Ovary (tissue), 9 donors: Measurements from ENCODE around the gene MARCHF2. TPM values are rescaled to one million over a fixed set of nuclear protein-coding genes. Genes with fewer than 3 reads are reported as not detected.

Experiments used
- DNase-seq, 5 donors: peaks; one replicate each; pipeline ENCODE4 v3.0.0-alpha.2; 2019 to 2020
- H3K27ac ChIP-seq, 2 donors: fragments of 200-600 bp; one replicate each; pipeline versions ENCODE4 v1.5.1 to v1.8.0; 2019 to 2022
- H3K27me3 ChIP-seq: fragments of 200-600 bp; one replicate; pipeline ENCODE4 v1.8.0; 2022
- H3K36me3 ChIP-seq: fragments of 200-600 bp; sonication (generic); one replicate; pipeline ENCODE4 v1.5.1; 2019
- H3K4me1 ChIP-seq: one replicate; pipeline ENCODE4 v1.8.1; 2013; ENCODE audit warnings: mild to moderate bottlenecking, moderate library complexity; ENCODE audit not compliant: insufficient read depth
- H3K4me3 ChIP-seq: fragments of 200-600 bp; sonication (generic); one replicate; pipeline ENCODE4 v1.5.1; 2017
- H3K9me3 ChIP-seq, 2 donors: fragments of 200-600 bp in 1 of 2; sonication (generic) in 1 of 2; one replicate each; pipeline versions ENCODE4 v1.5.1 to v1.8.1; 2013 to 2019; ENCODE audit warnings: mild to moderate bottlenecking in 1 of 2, moderate library complexity in 1 of 2
- CTCF ChIP-seq, 3 donors: fragments of 450-650 bp in 2 of 3; fragments of 200-600 bp in 1 of 3; IDR thresholded peaks; one replicate each; pipeline versions ENCODE4 v1.5.1 to v1.8.0; 2016 to 2022; ENCODE audit warnings: antibody characterized with exemption in 3 of 3, mild to moderate bottlenecking in 1 of 3
- EP300 ChIP-seq: sonication (generic); formaldehyde crosslinking; IDR thresholded peaks from one replicate; pipeline ENCODE4 v1.6.1; 2017; ENCODE audit warnings: antibody characterized with exemption
- POLR2A ChIP-seq: fragments of 450-650 bp; IDR thresholded peaks from one replicate; pipeline ENCODE4 v1.6.1; 2017; ENCODE audit warnings: antibody characterized with exemption, mild to moderate bottlenecking, moderate library complexity
- WGBS, 3 donors: extraction: QIAGEN DNeasy Blood & Tissue Kit in 1 of 3; methylation state at CpG; one replicate each; pipeline versions ENCODE4 v1.1.5 to v1.1.7; 2013 to 2017; 5-methylcytosine and 5-hydroxymethylcytosine counted together
- intact Hi-C, 4 donors: fragments of 100-400 bp; cut with DNase I; formaldehyde crosslinking; loops; one replicate each; pipeline versions ENCODE4 v1.11.0 to v1.15.1; 2022 to 2023
- polyA plus RNA-seq, 2 donors: library from polyadenylated mRNA; stranded (reverse); fragments of 200-250 nt in 1 of 2; fragments of 350-450 nt in 1 of 2; fragmentation: Illumina TruSeq in 1 of 2; extraction: RNeasy Lipid Tissue Mini Kit (QIAGEN cat#74804) in 1 of 2; gene quantifications; one replicate each; pipeline ENCODE4 v1.2.3, GENCODE V29; 2013 to 2014
- total RNA-seq, 7 donors: library from RNA; depleted of rRNA in 2 of 7; stranded (reverse); fragments of >200 nt in 2 of 7; fragmentation: NEBNext Ultra II Directional in 3 of 7; extraction: Animal tissue kit (Norgen Biotek cat#: 25700) in 3 of 7; gene quantifications; one replicate each; pipeline versions ENCODE4 v1.1.0 to v1.2.4, GENCODE V29; 2016 to 2023
- donor health status: DM: no; HTN: no; CAD: no; lungs with moderate emphysema.
- donor health status: DM: no; HTN: no; CAD: no.
- donor health status: Bipolar disorder and iron deficiency.
- donor health status: DM: yes; HTN: yes; CAD: no.
- donor health status: DM: no; HTN: no; CAD: no.
- donor health status: DM: yes; HTN: yes; CAD: no.

The MARCHF2 gene
- total and polyA plus RNA-seq, 9 donors, result 13.8 to 62.7 (median 24.7) TPM

- 1 to 2% (median 1%) methylated on average over 34 to 45 of the region's 45 CpGs for WGBS, 3 donors
- peaks cover 11% of the 10 kb centered on the region for H3K4me1 ChIP-seq
- intact Hi-C loops, result loop anchor here in 1 of 4 donors (2.0 kb wide), 1 partner anchor 33 kb away; the partner anchor contains the start of gene MARCHF2
Observed at GRCh38 chr19:8445488-8446001, 32.4 kb downstream of the MARCHF2 start.

GRCh38 chr19:8446061-8446709, 33.1 kb downstream of the MARCHF2 start:
- H3K4me1 ChIP-seq, result peaks cover 12% of the 10 kb centered on the region
- H3K27me3 ChIP-seq, result no peaks in the 10 kb centered on the region
- H3K27ac ChIP-seq, result no peak overlapping the region
- peak overlapping the region; percentile 95 for H3K4me3 ChIP-seq
- no peak for DNase-seq
- 16 to 23% (median 20%) methylated on average over 16 of the region's 16 CpGs for WGBS, 3 donors
- TF ChIP-seq POLR2A (no peak), EP300 (no peak), CTCF (IDR thresholded peaks at IDR 0.05) (no peak)
- no peaks in the 10 kb centered on the region for H3K9me3 ChIP-seq
- intact Hi-C loops, result no loop called here
- H3K36me3 ChIP-seq, result no peaks in the 10 kb centered on the region

More at GRCh38 chr19:8445488-8446001, 32.4 kb downstream of the MARCHF2 start:
- H3K36me3 ChIP-seq, result no peaks in the 10 kb centered on the region
- peak; percentile 31 to 76 (median 68) for DNase-seq
- H3K27me3 ChIP-seq, result no peaks in the 10 kb centered on the region
- H3K9me3 ChIP-seq, result no peaks in the 10 kb centered on the region
- peak overlapping the region; percentile 95 for H3K4me3 ChIP-seq
- TF ChIP-seq EP300 (no peak), POLR2A (no peak), CTCF (IDR thresholded peaks at IDR 0.05) (no peak)
- H3K27ac ChIP-seq, result peak overlapping the region; percentile 83 to 87

- DNase-seq, result no peak
- no peaks in the 10 kb centered on the region for H3K36me3 ChIP-seq
- H3K27ac ChIP-seq, result no peak overlapping the region
- H3K27me3 ChIP-seq, result no peaks in the 10 kb centered on the region
- intact Hi-C loops, result no loop called here
- 64 to 82% (median 76%) methylated on average over 7 to 8 of the region's 8 CpGs for WGBS, 3 donors
- H3K4me3 ChIP-seq, result no peak overlapping the region
- TF ChIP-seq POLR2A (no peak), CTCF (IDR thresholded peaks at IDR 0.05) (no peak), EP300 (no peak)
- peaks cover 21% of the 10 kb centered on the region for H3K4me1 ChIP-seq
- no peaks in the 10 kb centered on the region for H3K9me3 ChIP-seq
Observed at GRCh38 chr19:8449830-8450229, 36.7 kb downstream of the MARCHF2 start.

- H3K27me3 ChIP-seq, result no peaks in the 10 kb centered on the region
- DNase-seq, result no peak
- TF ChIP-seq EP300, result no peak
- no peak for TF ChIP-seq CTCF (IDR thresholded peaks at IDR 0.05)
- no peak for TF ChIP-seq POLR2A
- intact Hi-C loops, result no loop called here
- H3K4me3 ChIP-seq, result no peak overlapping the region
- H3K27ac ChIP-seq, result no peak overlapping the region
- no peaks in the 10 kb centered on the region for H3K36me3 ChIP-seq
- H3K9me3 ChIP-seq, result no peaks in the 10 kb centered on the region
- WGBS, 3 donors, result 58 to 71% (median 62%) methylated on average over 6 of the region's 6 CpGs
- peaks cover 21% of the 10 kb centered on the region for H3K4me1 ChIP-seq
Observed at GRCh38 chr19:8451377-8451776, 38.3 kb downstream of the MARCHF2 start.
